ENCODE data around the gene ART1.

DNA sequence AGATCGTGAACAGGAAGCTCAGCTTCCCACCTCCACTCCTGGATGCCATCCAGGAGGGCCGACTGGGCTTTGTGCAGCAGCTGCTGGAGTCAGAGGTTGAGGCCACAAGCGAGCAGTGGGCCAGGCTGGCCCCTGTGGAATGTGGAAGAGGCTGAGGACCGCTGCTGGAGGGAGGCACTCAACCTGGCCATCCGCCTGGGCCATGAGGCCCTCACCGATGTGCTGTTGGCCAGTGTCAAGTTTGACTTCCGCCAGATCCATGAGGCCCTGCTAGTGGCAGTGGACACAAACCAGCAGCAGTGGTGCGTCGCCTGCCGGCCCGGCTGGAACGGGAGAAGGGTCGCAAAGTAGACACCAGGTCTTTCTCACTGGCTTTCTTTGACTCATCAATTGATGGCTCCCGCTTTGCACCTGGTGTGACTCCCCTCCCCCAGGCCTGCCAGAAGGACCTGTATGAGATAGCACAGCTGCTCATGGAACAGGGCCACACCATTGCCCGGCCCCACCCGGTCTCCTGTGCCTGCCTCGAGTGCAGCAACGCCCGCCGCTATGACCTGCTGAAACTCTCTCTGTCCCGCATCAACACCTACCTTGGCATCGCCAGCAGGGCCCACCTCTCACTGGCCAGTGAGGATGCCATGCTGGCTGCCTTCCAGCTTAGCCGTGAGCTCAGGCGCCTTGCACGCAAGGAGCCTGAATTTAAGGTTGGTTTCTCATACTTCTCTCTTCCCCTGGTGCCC lies 28.0 kb upstream of the ART1 start:
- TF ChIP-seq EZH2 (IDR thresholded peaks at IDR 0.05; ENCODE audit: insufficient read depth, poor library complexity, severe bottlenecking) (no peak), EZH2phosphoT487 (IDR thresholded peaks at IDR 0.05; ENCODE audit: insufficient read depth, low read depth) (no peak)
